Astrocyte of the cerebellum (primary cell): Measurements from ENCODE around the gene CRY2.

Source experiments
- DNase-seq: peaks from one replicate; pipeline ENCODE4 v3.0.0-alpha.2; 2011; ENCODE audit warnings: low read depth
- H3K4me3 ChIP-seq: 2 replicates; pipeline ENCODE4 v1.5.1; 2011; ENCODE audit warnings: mild to moderate bottlenecking, low read depth, low read length, moderate library complexity
- CTCF ChIP-seq: IDR thresholded peaks from 2 replicates; pipeline ENCODE4 v1.5.1; 2012; ENCODE audit warnings: low read length, low read depth, moderate library complexity, mild to moderate bottlenecking; ENCODE audit errors: missing control alignments
- in situ Hi-C: cut with HindIII; loops from 2 replicates; pipeline ENCODE4 v1.10.0; 2017; ENCODE audit warnings: low sequenced_read_pairs

The CRY2 gene

GRCh38 chr11:45917623-45918330 lies 70.5 kb downstream of the CRY2 start, which contains the start of gene PEX16:
Gene PEX16, minus strand, starts transcription at chr11:45917877. Its CDS starts 66 bp downstream, at chr11:45917811.
- in situ Hi-C loops, result no loop called here
- peak; percentile 100 for DNase-seq
- TF ChIP-seq CTCF, result no peak
- H3K4me3 ChIP-seq, result peak within 1 kb of the TSS; percentile 94

- DNase-seq, result no peak
- no peak for TF ChIP-seq CTCF
- in situ Hi-C loops, result no loop called here
- peak overlapping the region; percentile 94 for H3K4me3 ChIP-seq
Observed at GRCh38 chr11:45918331-45918941, 71.2 kb downstream of the CRY2 start.

- TF ChIP-seq CTCF, result no peak
- DNase-seq, result no peak
- in situ Hi-C loops, result no loop called here
- peak overlapping the region; percentile 94 for H3K4me3 ChIP-seq
Observed at GRCh38 chr11:45918962-45919675, 71.8 kb downstream of the CRY2 start.

- in situ Hi-C loops, result no loop called here
- no peak overlapping the region for H3K4me3 ChIP-seq
- no peak for DNase-seq
- no peak for TF ChIP-seq CTCF
Observed at GRCh38 chr11:45919806-45920530, 72.7 kb downstream of the CRY2 start.

GRCh38 chr11:45920531-45921477 lies 73.5 kb downstream of the CRY2 start:
- no peak overlapping the region for H3K4me3 ChIP-seq
- no peak for DNase-seq
- TF ChIP-seq CTCF, result no peak
- in situ Hi-C loops, result no loop called here
